Measurements from ENCODE around the gene PDCD1LG2. TPM values are rescaled to one million over a fixed set of nuclear protein-coding genes. Genes with fewer than 3 reads are reported as not detected.

The PDCD1LG2 gene
- total RNA-seq, 1 experiment from 2014 or later = not detected

DNA sequence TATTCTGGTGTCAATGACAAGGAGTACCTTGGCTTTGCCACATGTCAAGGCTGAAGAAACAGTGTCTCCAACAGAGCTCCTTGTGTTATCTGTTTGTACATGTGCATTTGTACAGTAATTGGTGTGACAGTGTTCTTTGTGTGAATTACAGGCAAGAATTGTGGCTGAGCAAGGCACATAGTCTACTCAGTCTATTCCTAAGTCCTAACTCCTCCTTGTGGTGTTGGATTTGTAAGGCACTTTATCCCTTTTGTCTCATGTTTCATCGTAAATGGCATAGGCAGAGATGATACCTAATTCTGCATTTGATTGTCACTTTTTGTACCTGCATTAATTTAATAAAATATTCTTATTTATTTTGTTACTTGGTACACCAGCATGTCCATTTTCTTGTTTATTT is 40.2 kb upstream of the PDCD1LG2 start:
- H3K27ac Mint-ChIP-seq = no peak overlapping the region
- no peaks in the 10 kb centered on the region for H3K23me2 ChIP-seq (ENCODE audit: insufficient read length, low read depth, low read length, poor library complexity, severe bottlenecking)

More for the DNA sequence above, 40.2 kb upstream of the PDCD1LG2 start:
- Histone ChIP-seq H3K79me1 (ENCODE audit: insufficient read depth, low read depth, low read length, poor library complexity, severe bottlenecking) (no peaks in the 10 kb centered on the region), H2AK5ac (ENCODE audit: insufficient read length, low read length) (no peak overlapping the region), H2BK15ac (ENCODE audit: low read depth, low read length) (no peak overlapping the region), H3K27me3 (ENCODE audit: insufficient read depth, low read length) (no peaks in the 10 kb centered on the region), H3K4ac (ENCODE audit: low read depth, low read length) (no peak overlapping the region), H4K20me1 (ENCODE audit: control insufficient read depth, insufficient read depth, insufficient read length) (no peaks in the 10 kb centered on the region), H4K8ac (replicated peaks; ENCODE audit: insufficient read length, low read depth, low read length) (no peak overlapping the region), H2AFZ (ENCODE audit: low read length) (no peak overlapping the region), H2BK20ac (ENCODE audit: low read depth, low read length, poor library complexity, severe bottlenecking) (no peak overlapping the region), H3K18ac (ENCODE audit: insufficient read length, low read depth, low read length) (no peak overlapping the region), H3K4me1 (ENCODE audit: insufficient read depth, low read length) (no peaks in the 10 kb centered on the region), H4K91ac (ENCODE audit: insufficient read length, low read depth, low read length) (no peak overlapping the region), H2BK5ac (ENCODE audit: insufficient read length, low read length) (no peak overlapping the region), H3K27ac (ENCODE audit: insufficient read length, low read depth, low read length) (no peak overlapping the region), H3K9me3 (ENCODE audit: control insufficient read depth, low read depth, low read length) (no peaks in the 10 kb centered on the region), H3T11ph (ENCODE audit: low read length) (no peak overlapping the region), H3K79me2 (ENCODE audit: insufficient read depth, low read length) (no peaks in the 10 kb centered on the region), H2BK120ac (ENCODE audit: low read depth, low read length, poor library complexity, severe bottlenecking) (no peak overlapping the region), H3K4me2 (ENCODE audit: insufficient read depth, insufficient read length, low read length) (no peak overlapping the region), H3K14ac (ENCODE audit: insufficient read depth, low read length) (no peak overlapping the region), H4K5ac (ENCODE audit: insufficient read length, low read depth, low read length) (no peak overlapping the region), H3K9ac (ENCODE audit: extremely low read depth, insufficient read length, low read length) (no peak overlapping the region), H3K56ac (ENCODE audit: insufficient read length, low read depth, low read length) (no peak overlapping the region), H3K23ac (ENCODE audit: insufficient read length, low read depth, low read length) (no peak overlapping the region), H2BK12ac (ENCODE audit: insufficient read length, low read depth, low read length) (no peak overlapping the region)
- Mint-ChIP-seq H3K4me3 (no peak overlapping the region), H3K4me1 (peaks cover 5 to 6% of the 10 kb centered on the region in 2 experiments), H3K9me3 (0 out of 5 replicates have a peak, but pooled peaks cover 0 to 2% of the 10 kb centered on the region in 2 experiments), H3K36me3 (ENCODE audit: insufficient read depth in 1 of 3, low read depth in 3 of 3) (no peaks in the 10 kb centered on the region), H3K27me3 (ENCODE audit: low read depth) (peaks cover 13% of the 10 kb centered on the region)
- TF ChIP-seq, protein P1, sequence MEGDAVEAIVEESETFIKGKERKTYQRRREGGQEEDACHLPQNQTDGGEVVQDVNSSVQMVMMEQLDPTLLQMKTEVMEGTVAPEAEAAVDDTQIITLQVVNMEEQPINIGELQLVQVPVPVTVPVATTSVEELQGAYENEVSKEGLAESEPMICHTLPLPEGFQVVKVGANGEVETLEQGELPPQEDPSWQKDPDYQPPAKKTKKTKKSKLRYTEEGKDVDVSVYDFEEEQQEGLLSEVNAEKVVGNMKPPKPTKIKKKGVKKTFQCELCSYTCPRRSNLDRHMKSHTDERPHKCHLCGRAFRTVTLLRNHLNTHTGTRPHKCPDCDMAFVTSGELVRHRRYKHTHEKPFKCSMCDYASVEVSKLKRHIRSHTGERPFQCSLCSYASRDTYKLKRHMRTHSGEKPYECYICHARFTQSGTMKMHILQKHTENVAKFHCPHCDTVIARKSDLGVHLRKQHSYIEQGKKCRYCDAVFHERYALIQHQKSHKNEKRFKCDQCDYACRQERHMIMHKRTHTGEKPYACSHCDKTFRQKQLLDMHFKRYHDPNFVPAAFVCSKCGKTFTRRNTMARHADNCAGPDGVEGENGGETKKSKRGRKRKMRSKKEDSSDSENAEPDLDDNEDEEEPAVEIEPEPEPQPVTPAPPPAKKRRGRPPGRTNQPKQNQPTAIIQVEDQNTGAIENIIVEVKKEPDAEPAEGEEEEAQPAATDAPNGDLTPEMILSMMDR (conservative IDR thresholded peaks at IDR 0.05) = no peak
- no CpG with 5 or more reads among the region's 1 CpG for WGBS (ENCODE audit: extremely low coverage, insufficient read length, low lambda C conversion rate)
- DNase-seq = no peak
